ENCODE results near the gene EIF2A. TPM values are rescaled to one million over a fixed set of nuclear protein-coding genes. Genes with fewer than 3 reads are reported as not detected.

EIF2A gene
- total RNA-seq, 1 experiment from 2014 or later: 96.4 TPM

DNA sequence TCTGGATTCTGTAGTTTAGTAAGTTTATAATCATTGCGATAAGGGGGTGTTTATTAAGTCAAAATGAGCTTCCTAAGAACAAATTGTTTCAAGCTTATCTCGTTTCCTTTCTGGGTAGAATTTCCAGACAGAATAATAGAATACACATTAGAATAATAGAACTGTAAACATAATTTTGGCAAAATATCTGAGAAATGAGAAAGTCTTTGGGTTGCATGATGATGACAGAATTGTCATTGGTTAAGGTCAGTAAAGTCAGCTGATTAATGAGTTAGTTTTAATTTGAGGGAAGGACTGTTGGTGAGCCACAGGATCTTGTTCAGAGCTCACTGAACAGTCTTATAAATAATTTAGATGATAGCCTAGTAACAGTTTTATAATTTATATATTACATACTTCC lies 10.2 kb downstream of the EIF2A start:
- peaks cover 3% of the 10 kb centered on the region; the same call in 1 of the 2 replicates for H3F3A ChIP-seq (ENCODE audit: insufficient read depth, low read depth)
- H2AFZ ChIP-seq: no peak overlapping the region
- no peaks in the 10 kb centered on the region for H3K27me3 ChIP-seq (ENCODE audit: insufficient read depth, low read depth)
- ChIA-PET CTCF (no interaction called here), POLR2A (ENCODE audit: unreplicated experiment) (interaction anchor here (0.6 to 0.7 kb wide), 2 partner anchors 123 to 590 kb away, joined by 3 read pairs; no protein-coding TSS in a partner anchor)
- H3K4me2 ChIP-seq: no peak overlapping the region
- no peak for TF ChIP-seq EZH2 (IDR thresholded peaks at IDR 0.05; ENCODE audit: low read depth)
- no peak for TF ChIP-seq CTCF (conservative IDR thresholded peaks at IDR 0.05)
- H3K4me1 ChIP-seq (replicated peaks; ENCODE audit: insufficient read depth): no peaks in the 10 kb centered on the region
- no peak for DNase-seq
- H3K79me2 ChIP-seq (ENCODE audit: low read depth): peaks cover 30% of the 10 kb centered on the region
- no peak overlapping the region for H3K27ac ChIP-seq
- intact Hi-C loops (cut with micrococcal nuclease; ENCODE audit: unreplicated experiment): no loop called here
- no peaks in the 10 kb centered on the region for H3K9me3 ChIP-seq (ENCODE audit: insufficient read depth, low read depth)
- H3K36me3 ChIP-seq (ENCODE audit: low read depth): peaks cover 29% of the 10 kb centered on the region
- H3K9me2 ChIP-seq (ENCODE audit: insufficient read depth): no peaks in the 10 kb centered on the region
- peaks cover 19% of the 10 kb centered on the region for H4K20me1 ChIP-seq (ENCODE audit: insufficient read depth)
- no TSS peak for BruUV-seq (replicated peaks)
- no peak overlapping the region for H3K4me3 ChIP-seq

DNA sequence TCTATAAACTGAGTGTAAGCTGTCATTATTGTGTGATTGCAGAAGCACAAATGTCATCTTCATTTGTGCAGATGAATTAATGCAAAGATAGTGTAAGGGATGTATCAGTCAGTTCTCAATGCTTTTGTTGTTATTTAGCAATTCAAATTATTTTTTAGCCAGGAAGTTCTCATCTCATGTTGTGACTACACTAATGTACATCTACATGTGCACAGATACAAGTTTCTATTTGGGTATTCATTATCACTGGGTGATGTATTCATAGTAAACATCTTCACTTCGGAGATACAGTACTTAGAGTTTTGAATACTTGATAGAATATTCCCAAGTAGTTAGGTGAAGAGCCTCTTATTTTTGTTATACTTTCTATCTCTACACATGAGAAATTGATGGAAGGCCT lies 11.1 kb downstream of the EIF2A start:
- intact Hi-C loops (cut with micrococcal nuclease; ENCODE audit: unreplicated experiment): no loop called here
- H4K20me1 ChIP-seq (ENCODE audit: insufficient read depth): peaks cover 19% of the 10 kb centered on the region
- no peak for DNase-seq
- H3K4me2 ChIP-seq: no peak overlapping the region
- ChIA-PET POLR2A (ENCODE audit: unreplicated experiment) (no interaction called here), CTCF (no interaction called here)
- H3K27me3 ChIP-seq (ENCODE audit: insufficient read depth, low read depth): no peaks in the 10 kb centered on the region
- no peaks in the 10 kb centered on the region for H3K9me2 ChIP-seq (ENCODE audit: insufficient read depth)
- no peak overlapping the region for H3K4me3 ChIP-seq
- H2AFZ ChIP-seq: no peak overlapping the region
- H3K9me3 ChIP-seq (ENCODE audit: insufficient read depth, low read depth): no peaks in the 10 kb centered on the region
- no TSS peak for BruUV-seq (replicated peaks)
- H3K79me2 ChIP-seq (ENCODE audit: low read depth): peaks cover 30% of the 10 kb centered on the region
- no peak for TF ChIP-seq EZH2 (IDR thresholded peaks at IDR 0.05; ENCODE audit: low read depth)
- TF ChIP-seq CTCF (conservative IDR thresholded peaks at IDR 0.05): no peak
- H3F3A ChIP-seq (ENCODE audit: insufficient read depth, low read depth): peaks cover 3% of the 10 kb centered on the region; the same call in 1 of the 2 replicates
- H3K27ac ChIP-seq: no peak overlapping the region
- peaks cover 29% of the 10 kb centered on the region for H3K36me3 ChIP-seq (ENCODE audit: low read depth)
- no peaks in the 10 kb centered on the region for H3K4me1 ChIP-seq (replicated peaks; ENCODE audit: insufficient read depth)

DNA sequence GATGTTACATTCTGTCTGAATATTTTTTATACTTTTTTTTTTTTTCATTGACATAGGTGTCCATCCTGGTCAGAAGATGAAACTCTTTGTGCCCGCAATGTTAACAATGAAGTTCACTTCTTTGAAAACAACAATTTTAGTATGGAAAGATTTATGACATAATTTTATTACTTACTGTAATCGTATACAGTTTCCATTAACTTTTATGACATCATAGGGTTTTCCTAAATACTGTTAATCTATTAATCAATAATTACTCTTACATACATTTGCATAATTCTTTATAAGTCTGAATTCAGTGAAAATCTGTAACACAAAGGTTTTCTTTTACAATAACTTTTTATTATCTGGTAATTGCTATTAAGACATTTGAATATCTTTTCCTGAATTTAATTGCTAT lies 17.7 kb downstream of the EIF2A start:
- H3K4me1 ChIP-seq (replicated peaks; ENCODE audit: insufficient read depth): no peaks in the 10 kb centered on the region
- H3K36me3 ChIP-seq (ENCODE audit: low read depth): peaks cover 35% of the 10 kb centered on the region
- TF ChIP-seq CTCF (conservative IDR thresholded peaks at IDR 0.05) (no peak), EZH2 (IDR thresholded peaks at IDR 0.05; ENCODE audit: low read depth) (no peak)
- H3K27me3 ChIP-seq (ENCODE audit: insufficient read depth, low read depth): no peaks in the 10 kb centered on the region
- intact Hi-C loops (cut with micrococcal nuclease; ENCODE audit: unreplicated experiment): no loop called here
- H3F3A ChIP-seq (ENCODE audit: insufficient read depth, low read depth): no peaks in the 10 kb centered on the region
- H3K9me3 ChIP-seq (ENCODE audit: insufficient read depth, low read depth): no peaks in the 10 kb centered on the region
- no peak overlapping the region for H3K4me3 ChIP-seq
- peaks cover 4% of the 10 kb centered on the region for H4K20me1 ChIP-seq (ENCODE audit: insufficient read depth)
- DNase-seq: no peak
- ChIA-PET CTCF (no interaction called here), POLR2A (ENCODE audit: unreplicated experiment) (interaction anchor here (0.6 kb wide), 1 partner anchor 546 kb away, joined by 6 read pairs; no protein-coding TSS in a partner anchor)
- H3K9me2 ChIP-seq (ENCODE audit: insufficient read depth): no peaks in the 10 kb centered on the region
- no peak overlapping the region for H3K27ac ChIP-seq
- H2AFZ ChIP-seq: no peak overlapping the region
- no TSS peak for BruUV-seq (replicated peaks)
- H3K4me2 ChIP-seq: no peak overlapping the region
- no peaks in the 10 kb centered on the region for H3K79me2 ChIP-seq (ENCODE audit: low read depth)
